H1 (cell line): Measurements from ENCODE around the gene NLRC3. TPM values are rescaled to one million over a fixed set of nuclear protein-coding genes. Genes with fewer than 3 reads are reported as not detected.

ENCODE experiments used
- CTCF ChIA-PET: fragments of 300-600 bp; sonication (Branson Sonifier 250); formaldehyde crosslinking; loops from one replicate; lab custom pipeline; 2021; ENCODE audit not compliant: partially characterized antibody; lab: Charles Lee
- POLR2A ChIA-PET: fragments of 300-600 bp; sonication (Branson Sonifier 250); formaldehyde crosslinking; loops from one replicate; lab custom pipeline; 2021; ENCODE audit warnings: inconsistent platforms; ENCODE audit not compliant: partially characterized antibody; lab: Charles Lee
- DNase-seq, 2 experiments: peaks; one replicate each; pipeline versions ENCODE4 v3.0.0 to v3.0.0-alpha.2; 2010 to 2022; ENCODE audit warnings: low spot score in 2 of 2, low read depth in 1 of 2, mixed read lengths in 1 of 2
- FAIRE-seq: peaks from 2 replicates; lab custom pipeline; 2011; peaks lifted over from hg19 to GRCh38; lab: Jason Lieb, UNC
- H2AFZ ChIP-seq: 2 replicates; pipeline ENCODE4 v1.8.1; 2012; ENCODE audit warnings: low read length, inconsistent platforms
- H2AK5ac ChIP-seq: 2 replicates; pipeline ENCODE4 v1.6.1; 2013; ENCODE audit warnings: low read depth, low read length
- H2BK120ac ChIP-seq: replicated peaks from 2 replicates; pipeline ENCODE3; 2013; ENCODE audit warnings: low read depth, low read length, inconsistent platforms
- H2BK12ac ChIP-seq: 2 replicates; pipeline ENCODE4 v1.6.1; 2013; ENCODE audit warnings: low read depth, low read length
- H2BK15ac ChIP-seq: 2 replicates; pipeline ENCODE4 v1.6.1; 2013; ENCODE audit warnings: low read length
- H2BK20ac ChIP-seq: 2 replicates; pipeline ENCODE4 v1.6.1; 2013; ENCODE audit warnings: low read length
- H2BK5ac ChIP-seq: 2 replicates; pipeline ENCODE4 v1.6.1; 2013; ENCODE audit warnings: low read depth, low read length
- H3K14ac ChIP-seq: 2 replicates; pipeline ENCODE4 v1.6.1; 2013; ENCODE audit warnings: inconsistent platforms; ENCODE audit not compliant: insufficient read length
- H3K18ac ChIP-seq: 2 replicates; pipeline ENCODE4 v1.6.1; 2013; ENCODE audit warnings: low read length; ENCODE audit errors: extremely low read depth
- H3K23ac ChIP-seq: 2 replicates; pipeline ENCODE4 v1.6.1; 2013; ENCODE audit warnings: inconsistent platforms; ENCODE audit not compliant: insufficient read length
- H3K23me2 ChIP-seq: 2 replicates; pipeline ENCODE4 v1.6.1; 2013; ENCODE audit warnings: low read depth, low read length
- H3K27ac ChIP-seq: 2 replicates; pipeline ENCODE4 v1.6.1; 2011; ENCODE audit warnings: low read depth, low read length, inconsistent platforms
- H3K27me3 ChIP-seq, 4 experiments: replicated peaks in 1 of 4; 1 replicate in 1 of 4; 2 replicates in 3 of 4; pipeline versions ENCODE4 v1.6.1 to v1.8.1; 2011 to 2013; ENCODE audit warnings: low read length in 3 of 4, mild to moderate bottlenecking in 3 of 4, inconsistent platforms in 2 of 4, mixed read lengths in 2 of 4, moderate library complexity in 1 of 4; ENCODE audit not compliant: control insufficient read depth in 3 of 4, insufficient read depth in 3 of 4; ENCODE audit errors: extremely low read depth in 1 of 4
- H3K36me3 ChIP-seq, 4 experiments: 2 replicates each; pipeline versions ENCODE4 v1.6.1 to v1.8.1; 2011 to 2013; ENCODE audit warnings: mild to moderate bottlenecking in 4 of 4, low read length in 3 of 4, moderate library complexity in 2 of 4, control low read depth in 1 of 4, inconsistent platforms in 1 of 4; ENCODE audit not compliant: insufficient read depth in 4 of 4, control insufficient read depth in 2 of 4
- H3K4ac ChIP-seq: replicated peaks from 2 replicates; pipeline ENCODE3; 2013; ENCODE audit warnings: low read length, low read depth, mixed read lengths, inconsistent platforms; ENCODE audit not compliant: insufficient read length
- H3K4me1 ChIP-seq, 4 experiments: replicated peaks in 1 of 4; 1 replicate in 1 of 4; 2 replicates in 3 of 4; pipeline versions ENCODE4 v1.6.1 to v1.8.1; 2011 to 2013; ENCODE audit warnings: low read length in 3 of 4, inconsistent platforms in 2 of 4, mixed read lengths in 1 of 4; ENCODE audit not compliant: insufficient read depth in 4 of 4, control insufficient read depth in 3 of 4
- H3K4me2 ChIP-seq, 2 experiments: 2 replicates each; pipeline versions ENCODE4 v1.6.1 to v1.8.1; 2011 to 2013; ENCODE audit warnings: low read depth in 2 of 2, low read length in 2 of 2, control low read depth in 1 of 2, inconsistent platforms in 1 of 2, mild to moderate bottlenecking in 1 of 2; ENCODE audit not compliant: insufficient read depth in 1 of 2
- H3K4me3 ChIP-seq, 4 experiments: fragments of 200-600, 300-600 bp in 1 of 4; sonication (generic), shearing (Covaris generic), sonication (Bioruptor Twin) in 1 of 4; 2 replicates each; pipeline versions ENCODE4 v1.5.1 to v1.8.1; 2011 to 2016; ENCODE audit warnings: low read length in 4 of 4, low read depth in 3 of 4, control low read depth in 2 of 4, inconsistent platforms in 2 of 4, mild to moderate bottlenecking in 2 of 4, mixed read lengths in 1 of 4, moderate library complexity in 1 of 4; ENCODE audit not compliant: insufficient read depth in 2 of 4; ENCODE audit errors: extremely low read depth in 1 of 4
- H3K56ac ChIP-seq: replicated peaks from 2 replicates; pipeline ENCODE3; 2013; ENCODE audit warnings: low read depth, mild to moderate bottlenecking, mixed read lengths, low read length, inconsistent platforms; ENCODE audit not compliant: insufficient read length
- H3K79me1 ChIP-seq: 2 replicates; pipeline ENCODE4 v1.6.1; 2013; ENCODE audit warnings: low read depth, low read length, control low read depth
- H3K79me2 ChIP-seq, 2 experiments: 2 replicates each; pipeline versions ENCODE4 v1.6.1 to v1.8.1; 2012 to 2013; ENCODE audit warnings: low read length in 2 of 2, mild to moderate bottlenecking in 2 of 2, inconsistent platforms in 1 of 2; ENCODE audit not compliant: insufficient read depth in 2 of 2, control insufficient read depth in 1 of 2
- H3K9ac ChIP-seq, 4 experiments: replicated peaks in 1 of 4; 1 replicate in 1 of 4; 2 replicates in 3 of 4; pipeline versions ENCODE4 v1.6.1 to v1.8.1; 2011 to 2013; ENCODE audit warnings: low read depth in 3 of 4, low read length in 3 of 4, control low read depth in 2 of 4, mild to moderate bottlenecking in 2 of 4, moderate library complexity in 2 of 4, inconsistent platforms in 1 of 4; ENCODE audit errors: extremely low read depth in 1 of 4
- H3K9me3 ChIP-seq, 2 experiments: 2 replicates each; pipeline versions ENCODE4 v1.6.1 to v1.8.1; 2012 to 2013; ENCODE audit warnings: mild to moderate bottlenecking in 2 of 2, moderate library complexity in 2 of 2, control low read depth in 1 of 2, inconsistent platforms in 1 of 2, low read depth in 1 of 2, low read length in 1 of 2, mixed read lengths in 1 of 2; ENCODE audit not compliant: insufficient read depth in 2 of 2
- H4K20me1 ChIP-seq, 2 experiments: replicated peaks in 1 of 2; 2 replicates each; pipeline versions ENCODE3 to v1.8.1; 2011 to 2013; ENCODE audit warnings: inconsistent platforms in 2 of 2, low read length in 2 of 2, mild to moderate bottlenecking in 1 of 2; ENCODE audit not compliant: insufficient read depth in 2 of 2, control insufficient read depth in 1 of 2
- H4K5ac ChIP-seq: 2 replicates; pipeline ENCODE4 v1.6.1; 2013; ENCODE audit warnings: low read length, low read depth, mixed read lengths, inconsistent platforms; ENCODE audit not compliant: insufficient read length
- H4K8ac ChIP-seq: 2 replicates; pipeline ENCODE4 v1.8.0; 2013; ENCODE audit warnings: mild to moderate bottlenecking, moderate library complexity, low read length, inconsistent platforms; ENCODE audit not compliant: insufficient read depth; ENCODE audit errors: extremely low read depth
- H4K91ac ChIP-seq: replicated peaks from 2 replicates; pipeline ENCODE3; 2013; ENCODE audit warnings: low read length, mixed read lengths, inconsistent platforms; ENCODE audit not compliant: insufficient read length
- CBX5 ChIP-seq: fragments of 300-800, 300-1000 bp; sonication (generic); IDR thresholded peaks from 2 replicates; pipeline ENCODE4 v1.7.1; 2016; ENCODE audit warnings: antibody characterized with exemption, low read length, low read depth
- CBX8 ChIP-seq: fragments of 300-800, 300-1000 bp; sonication (generic); IDR thresholded peaks from 2 replicates; pipeline ENCODE4 v1.7.1; 2016; ENCODE audit warnings: low read depth, low read length, borderline replicate concordance
- HDAC6 ChIP-seq: IDR thresholded peaks from one replicate; pipeline ENCODE4 v1.7.1; 2012; ENCODE audit warnings: low read depth, mild to moderate bottlenecking, inconsistent platforms, low read length, moderate library complexity
- TEAD4 ChIP-seq: IDR thresholded peaks from 2 replicates; pipeline ENCODE4 v1.6.1; 2012; ENCODE audit warnings: low read depth, low read length, inconsistent platforms, mixed read lengths
- WGBS, 2 experiments: shearing (Covaris generic) in 1 of 2; methylation state at CpG; one replicate each; pipeline versions ENCODE4 v1.1.6 to v1.1.7; 2013 to 2015; ENCODE audit warnings: low lambda C conversion rate in 2 of 2, mixed read lengths in 2 of 2, inconsistent platforms in 1 of 2, low coverage in 1 of 2, missing lambda C conversion rate in 1 of 2; ENCODE audit not compliant: insufficient replicate concordance in 2 of 2, insufficient coverage in 1 of 2, insufficient read length in 1 of 2; ENCODE audit errors: extremely low coverage in 1 of 2, missing lambda C conversion rate in 1 of 2; 5-methylcytosine and 5-hydroxymethylcytosine counted together
- polyA plus RNA-seq, 7 experiments: library from polyadenylated mRNA; depleted of rRNA in 3 of 7; stranded (reverse) in 5 of 7; unstranded in 2 of 7; fragments of >200 nt in 5 of 7; fragments of 200-250 nt in 2 of 7; gene quantifications; 1 replicate in 5 of 7; 2 replicates in 1 of 7; 4 replicates in 1 of 7; pipeline versions ENCODE4 v1.2.1 to v1.2.3, GENCODE V29; 2011 to 2013; ENCODE audit warnings: missing spikeins in 2 of 7, mixed read lengths in 2 of 7
- total RNA-seq: library from RNA; stranded (reverse); fragmentation: NEBNext Ultra II Directional; extraction: Animal tissue kit (Norgen Biotek cat#: 25700); gene quantifications from 2 replicates; pipeline ENCODE4 v1.2.1, GENCODE V29; 2021

The NLRC3 gene
- total and polyA plus RNA-seq, 2 of the 8 experiments (the other 6 are each of a cell fraction or from before 2014, with no cell fraction given): 0.18 to 0.20 TPM

- no peak overlapping the region for H4K8ac ChIP-seq
- FAIRE-seq (no peak), DNase-seq (no peak)
- H3K23me2 ChIP-seq: no peaks in the 10 kb centered on the region
- H3K18ac ChIP-seq: no peak overlapping the region
- no peak overlapping the region for H2BK15ac ChIP-seq
- no peak for TF ChIP-seq TEAD4
- no peak for TF ChIP-seq CBX5
- TF ChIP-seq HDAC6: no peak
- TF ChIP-seq CBX8: no peak
- no peak overlapping the region for H3K4me2 ChIP-seq
- no peak overlapping the region for H2BK120ac ChIP-seq
- H3K56ac ChIP-seq: no peak overlapping the region
- H2AFZ ChIP-seq: no peak overlapping the region
- H3K79me2 ChIP-seq: no peaks in the 10 kb centered on the region
- peaks cover 0 to 12% (median 4%) of the 10 kb centered on the region in 4 experiments; a peak in 4 of 8 replicates for H3K36me3 ChIP-seq
- no peaks in the 10 kb centered on the region for H3K27me3 ChIP-seq
- no peaks in the 10 kb centered on the region for H3K79me1 ChIP-seq
- H3K9me3 ChIP-seq: no peaks in the 10 kb centered on the region
- CTCF ChIA-PET: interaction anchor here (0.7 to 1.9 kb wide), 2 partner anchors 55 to 63 kb away, joined by 5 to 6 read pairs; no protein-coding TSS in a partner anchor
- H3K4me1 ChIP-seq: peaks cover 0 to 4% (median 2%) of the 10 kb centered on the region in 4 experiments; a peak in 2 of 7 replicates
- no peak overlapping the region for H2BK20ac ChIP-seq
- H4K91ac ChIP-seq: no peak overlapping the region
- no peak overlapping the region for H4K5ac ChIP-seq
- H2BK5ac ChIP-seq: no peak overlapping the region
- no peak overlapping the region for H3K9ac ChIP-seq
- no peak overlapping the region for H3K4me3 ChIP-seq
- POLR2A ChIA-PET: interaction anchor here (1.0 to 2.0 kb wide), 3 partner anchors 14 to 71 kb away, joined by 3 to 5 read pairs (median 5); partner anchors contain the start of gene NLRC3
- no peak overlapping the region for H3K14ac ChIP-seq
- H2BK12ac ChIP-seq: no peak overlapping the region
- H3K23ac ChIP-seq: no peak overlapping the region
- H2AK5ac ChIP-seq: no peak overlapping the region
- peaks cover 0 to 2% of the 10 kb centered on the region in 2 experiments for H4K20me1 ChIP-seq
- H3K4ac ChIP-seq: no peak overlapping the region
- H3K27ac ChIP-seq: no peak overlapping the region
- 94% methylated on average over 5 of the region's 5 CpGs; no CpG with 5 or more reads in 1 of the 2 experiments for WGBS, 2 experiments
These were observed 14.2 kb upstream of the NLRC3 start for GRCh38 chr16:3591436-3591803.
